Measurements from ENCODE around the gene AGXT2. TPM values are rescaled to one million over a fixed set of nuclear protein-coding genes. Genes with fewer than 3 reads are reported as not detected.
A peak's percentile ranks its signal among the peaks of the same experiment; 100 is the strongest.

The AGXT2 gene
- total RNA-seq, 1 experiment from 2014 or later: not detected

DNA sequence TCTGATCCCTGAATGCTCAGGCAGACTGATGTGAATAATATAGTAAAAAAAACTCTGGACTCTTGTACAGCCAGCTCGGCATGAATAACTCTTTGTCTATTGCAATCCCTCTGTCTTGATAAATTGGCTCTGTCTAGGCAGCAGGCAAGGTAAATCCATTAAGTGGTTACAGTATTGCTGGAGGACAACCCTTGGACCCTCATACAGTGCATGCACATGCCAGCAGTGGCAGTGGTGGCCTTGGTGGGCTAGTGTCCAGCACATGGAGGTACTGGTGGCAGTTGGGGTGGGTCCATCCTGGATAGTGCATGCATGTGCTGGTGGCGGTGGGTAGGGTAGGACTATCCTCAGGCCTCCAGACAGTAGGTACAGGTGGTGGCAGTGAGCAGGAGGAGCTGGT is 79.5 kb downstream of the AGXT2 start:
- H3K27ac Mint-ChIP-seq (ENCODE audit: low read depth, unreplicated experiment): no peak overlapping the region
- CTCF ChIA-PET: interaction anchor here (0.6 to 2.2 kb wide), 5 partner anchors 10 to 36 kb away, joined by 3 to 14 read pairs (median 4); no protein-coding TSS in a partner anchor
- TF ChIP-seq, protein P1, sequence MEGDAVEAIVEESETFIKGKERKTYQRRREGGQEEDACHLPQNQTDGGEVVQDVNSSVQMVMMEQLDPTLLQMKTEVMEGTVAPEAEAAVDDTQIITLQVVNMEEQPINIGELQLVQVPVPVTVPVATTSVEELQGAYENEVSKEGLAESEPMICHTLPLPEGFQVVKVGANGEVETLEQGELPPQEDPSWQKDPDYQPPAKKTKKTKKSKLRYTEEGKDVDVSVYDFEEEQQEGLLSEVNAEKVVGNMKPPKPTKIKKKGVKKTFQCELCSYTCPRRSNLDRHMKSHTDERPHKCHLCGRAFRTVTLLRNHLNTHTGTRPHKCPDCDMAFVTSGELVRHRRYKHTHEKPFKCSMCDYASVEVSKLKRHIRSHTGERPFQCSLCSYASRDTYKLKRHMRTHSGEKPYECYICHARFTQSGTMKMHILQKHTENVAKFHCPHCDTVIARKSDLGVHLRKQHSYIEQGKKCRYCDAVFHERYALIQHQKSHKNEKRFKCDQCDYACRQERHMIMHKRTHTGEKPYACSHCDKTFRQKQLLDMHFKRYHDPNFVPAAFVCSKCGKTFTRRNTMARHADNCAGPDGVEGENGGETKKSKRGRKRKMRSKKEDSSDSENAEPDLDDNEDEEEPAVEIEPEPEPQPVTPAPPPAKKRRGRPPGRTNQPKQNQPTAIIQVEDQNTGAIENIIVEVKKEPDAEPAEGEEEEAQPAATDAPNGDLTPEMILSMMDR (IDR thresholded peaks at IDR 0.05; ENCODE audit: unreplicated experiment): no peak
- BruUV-seq (replicated peaks): no TSS peak
- peaks cover 5% of the 10 kb centered on the region for H3K36me3 Mint-ChIP-seq (ENCODE audit: insufficient read depth, unreplicated experiment)
- DNase-seq (ENCODE audit: unreplicated experiment): no peak
- H3K4me3 Mint-ChIP-seq (ENCODE audit: unreplicated experiment): no peak overlapping the region
- peaks cover 16% of the 10 kb centered on the region for H3K9me3 Mint-ChIP-seq (ENCODE audit: unreplicated experiment)
- POLR2A ChIA-PET: no interaction called here
- H3K4me1 Mint-ChIP-seq (ENCODE audit: insufficient read depth, unreplicated experiment): no peaks in the 10 kb centered on the region
- intact Hi-C loops (cut with micrococcal nuclease): no loop called here
- no peaks in the 10 kb centered on the region for H3K27me3 Mint-ChIP-seq (ENCODE audit: insufficient read depth, unreplicated experiment)

DNA sequence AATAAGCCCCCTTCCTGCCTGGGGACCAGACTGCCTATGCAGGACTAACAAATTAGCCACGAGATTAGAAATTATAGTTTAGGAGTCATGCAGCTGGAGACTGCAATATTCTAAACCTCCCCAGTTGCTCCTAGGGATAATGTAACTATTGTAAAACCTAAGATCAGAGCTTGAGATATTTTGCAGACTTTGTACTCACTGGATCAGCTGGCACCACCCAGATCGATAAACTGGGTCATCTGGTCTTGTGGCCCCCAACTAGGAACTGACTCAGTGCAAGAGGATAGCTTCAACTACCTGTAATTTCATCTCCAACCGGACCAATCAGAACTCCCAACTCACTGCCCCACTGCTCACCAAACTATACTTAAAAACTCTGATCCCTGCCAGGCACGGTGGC is 80.2 kb downstream of the AGXT2 start:
- Mint-ChIP-seq H3K4me1 (ENCODE audit: insufficient read depth, unreplicated experiment) (no peaks in the 10 kb centered on the region), H3K27me3 (ENCODE audit: insufficient read depth, unreplicated experiment) (no peaks in the 10 kb centered on the region), H3K9me3 (ENCODE audit: unreplicated experiment) (peaks cover 16% of the 10 kb centered on the region), H3K36me3 (ENCODE audit: insufficient read depth, unreplicated experiment) (peaks cover 5% of the 10 kb centered on the region), H3K4me3 (ENCODE audit: unreplicated experiment) (no peak overlapping the region), H3K27ac (ENCODE audit: low read depth, unreplicated experiment) (no peak overlapping the region)
- POLR2A ChIA-PET: no interaction called here
- no peak for DNase-seq (ENCODE audit: unreplicated experiment)
- no TSS peak for BruUV-seq (replicated peaks)
- CTCF ChIA-PET: interaction anchor here (1.0 to 2.2 kb wide), 2 partner anchors 9 to 36 kb away, joined by 6 to 14 read pairs; no protein-coding TSS in a partner anchor
- TF ChIP-seq, protein P1 (IDR thresholded peaks at IDR 0.05; ENCODE audit: unreplicated experiment): no peak
- intact Hi-C loops (cut with micrococcal nuclease): no loop called here

DNA sequence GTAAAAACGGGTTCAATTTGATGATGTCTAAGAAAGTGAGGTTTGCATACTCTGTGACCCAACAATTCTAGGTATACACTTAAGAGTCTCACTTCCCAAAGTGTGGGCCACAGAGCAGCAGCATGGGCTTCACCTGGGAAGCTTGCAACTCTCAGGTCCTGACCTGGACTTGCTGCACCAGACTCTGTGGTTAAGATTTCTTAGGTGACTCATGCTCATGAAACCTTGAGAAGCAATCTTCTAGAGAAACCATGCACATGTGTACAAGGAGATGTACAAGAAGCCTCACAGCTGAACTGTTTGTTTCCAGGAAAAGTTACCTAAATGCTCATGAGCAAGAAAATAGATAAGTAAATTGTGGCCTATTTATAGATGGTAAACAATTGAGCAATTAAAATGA is 88.4 kb downstream of the AGXT2 start:
- no TSS peak for BruUV-seq (replicated peaks)
- TF ChIP-seq, protein P1 (IDR thresholded peaks at IDR 0.05; ENCODE audit: unreplicated experiment): no peak
- intact Hi-C loops (cut with micrococcal nuclease): loop anchor here (5.0 kb wide), 1 partner anchor 968 kb away; no protein-coding TSS in a partner anchor
- POLR2A ChIA-PET: interaction anchor here (0.7 to 1.3 kb wide), 4 partner anchors 25 to 436 kb away, joined by 3 to 6 read pairs (median 4); partner anchors contain the start of gene DNAJC21
- Mint-ChIP-seq H3K27ac (ENCODE audit: low read depth, unreplicated experiment) (no peak overlapping the region), H3K27me3 (ENCODE audit: insufficient read depth, unreplicated experiment) (no peaks in the 10 kb centered on the region), H3K9me3 (ENCODE audit: unreplicated experiment) (no peaks in the 10 kb centered on the region), H3K4me3 (ENCODE audit: unreplicated experiment) (no peak overlapping the region), H3K4me1 (ENCODE audit: insufficient read depth, unreplicated experiment) (peaks cover 7% of the 10 kb centered on the region), H3K36me3 (ENCODE audit: insufficient read depth, unreplicated experiment) (peaks cover 23% of the 10 kb centered on the region)
- CTCF ChIA-PET: interaction anchor here (0.6 to 4.2 kb wide), 12 partner anchors 9 to 966 kb away, joined by 3 to 34 read pairs (median 5); partner anchors contain the start of genes BRIX1 and RAD1
- peak; percentile 48 for DNase-seq (ENCODE audit: unreplicated experiment)

DNA sequence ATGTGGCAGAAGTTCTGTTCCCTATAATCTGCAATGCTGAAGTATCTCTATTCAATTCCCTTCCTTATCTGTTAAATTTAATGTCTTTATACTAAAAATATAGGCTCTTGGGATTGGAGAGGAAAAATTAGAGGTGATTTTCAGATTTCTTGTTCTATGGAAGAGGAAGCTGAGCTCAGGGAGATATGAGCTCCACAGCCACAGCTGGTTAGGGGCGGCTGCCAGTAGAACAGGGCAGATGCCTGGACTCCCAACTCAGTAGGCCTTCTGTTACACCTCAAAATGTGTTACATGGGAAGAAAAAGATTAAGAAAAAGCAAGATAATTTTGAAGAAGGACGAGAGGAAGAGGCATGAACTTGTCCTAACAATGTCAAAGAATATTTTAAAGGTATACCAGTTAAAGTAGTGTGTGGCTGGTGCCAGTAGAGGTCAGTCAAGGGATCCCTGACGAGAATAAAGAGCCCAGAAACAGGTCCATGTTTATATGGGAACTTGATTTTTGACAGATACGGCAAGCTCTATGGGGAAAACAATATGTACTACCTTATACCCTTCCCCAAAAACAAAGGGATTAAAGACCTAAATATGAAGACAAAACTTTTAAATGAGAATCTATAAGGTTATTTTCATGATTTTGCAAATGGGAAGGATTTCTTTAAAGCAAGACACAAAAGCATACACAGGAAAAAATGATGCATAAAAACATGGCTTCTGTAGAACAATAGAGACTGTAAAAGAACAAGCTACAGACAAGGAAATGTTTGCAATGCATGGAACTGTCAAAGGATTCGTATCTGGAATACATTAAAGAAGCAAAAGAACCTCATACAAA is 89.7 kb downstream of the AGXT2 start:
- Mint-ChIP-seq H3K27ac (ENCODE audit: low read depth, unreplicated experiment) (no peak overlapping the region), H3K27me3 (ENCODE audit: insufficient read depth, unreplicated experiment) (no peaks in the 10 kb centered on the region), H3K4me1 (ENCODE audit: insufficient read depth, unreplicated experiment) (peaks cover 7% of the 10 kb centered on the region), H3K9me3 (ENCODE audit: unreplicated experiment) (no peaks in the 10 kb centered on the region), H3K36me3 (ENCODE audit: insufficient read depth, unreplicated experiment) (peaks cover 26% of the 10 kb centered on the region), H3K4me3 (ENCODE audit: unreplicated experiment) (no peak overlapping the region)
- CTCF ChIA-PET: interaction anchor here (0.6 to 4.2 kb wide), 19 partner anchors 8 to 968 kb away, joined by 3 to 34 read pairs (median 5); partner anchors contain the start of genes BRIX1 and RAD1
- POLR2A ChIA-PET: interaction anchor here (0.6 to 1.3 kb wide), 4 partner anchors 23 to 43 kb away, joined by 3 to 6 read pairs (median 4); partner anchors contain the start of genes BRIX1, DNAJC21 and RAD1
- TF ChIP-seq, protein P1 (IDR thresholded peaks at IDR 0.05; ENCODE audit: unreplicated experiment): peak; percentile 33
- DNase-seq (ENCODE audit: unreplicated experiment): peak; percentile 48
- intact Hi-C loops (cut with micrococcal nuclease): loop anchor here (1.0 to 5.0 kb wide), 2 partner anchors 45 to 969 kb away; no protein-coding TSS in a partner anchor
- no TSS peak for BruUV-seq (replicated peaks)
